ENCODE data around the gene SERPINB8.

Gene SERPINB8

DNA sequence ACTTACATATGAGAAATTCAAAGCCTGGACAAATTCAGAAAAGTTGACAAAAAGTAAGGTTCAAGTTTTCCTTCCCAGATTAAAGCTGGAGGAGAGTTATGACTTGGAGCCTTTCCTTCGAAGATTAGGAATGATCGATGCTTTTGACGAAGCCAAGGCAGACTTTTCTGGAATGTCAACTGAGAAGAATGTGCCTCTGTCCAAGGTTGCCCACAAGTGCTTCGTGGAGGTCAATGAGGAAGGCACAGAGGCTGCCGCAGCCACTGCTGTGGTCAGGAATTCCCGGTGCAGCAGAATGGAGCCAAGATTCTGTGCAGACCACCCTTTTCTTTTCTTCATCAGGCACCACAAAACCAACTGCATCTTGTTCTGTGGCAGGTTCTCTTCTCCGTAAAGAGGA is 17.0 kb downstream of the SERPINB8 start:
- TF ChIP-seq POLR2AphosphoS5 (IDR thresholded peaks at IDR 0.05; ENCODE audit: borderline replicate concordance, low read depth, low read length) (no peak), FOXP2 (optimal IDR thresholded peaks at IDR 0.05; ENCODE audit: control extremely low read depth, extremely low read length, insufficient read depth) (no peak), EZH2 (IDR thresholded peaks at IDR 0.05) (no peak)
- Histone ChIP-seq H3K27ac (no peak overlapping the region), H3K4me3 (no peak overlapping the region), H3K9me3 (ENCODE audit: low read depth, low read length) (no peaks in the 10 kb centered on the region), H3K9ac (ENCODE audit: insufficient read length) (no peak overlapping the region), H3K36me3 (ENCODE audit: insufficient read depth, low read length) (peaks cover 14% of the 10 kb centered on the region; the same call in 1 of the 2 replicates)
- no peak for DNase-seq (ENCODE audit: low read depth, low spot score)

DNA sequence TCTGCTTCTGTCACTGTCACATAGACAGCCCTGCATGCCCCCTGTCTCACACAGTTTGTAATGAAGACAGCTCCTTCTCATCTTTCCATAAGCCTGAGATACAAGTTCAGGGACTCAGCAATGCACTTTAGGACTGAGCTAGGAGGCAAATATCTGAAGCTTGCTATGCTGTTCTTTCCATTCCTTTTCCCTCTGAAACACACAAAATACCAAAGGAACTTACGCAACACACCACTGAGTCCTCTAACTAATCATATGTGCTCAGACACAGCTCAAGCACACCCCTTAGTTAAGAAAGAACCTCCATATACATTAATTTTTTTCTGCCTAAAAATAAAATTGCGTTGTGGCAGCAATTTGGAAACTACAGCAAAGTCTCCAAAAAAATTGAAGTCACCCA is 17.9 kb downstream of the SERPINB8 start:
- Histone ChIP-seq H3K27ac (no peak overlapping the region), H3K9me3 (ENCODE audit: low read depth, low read length) (no peaks in the 10 kb centered on the region), H3K4me3 (no peak overlapping the region), H3K36me3 (ENCODE audit: insufficient read depth, low read length) (peaks cover 6% of the 10 kb centered on the region; the same call in 1 of the 2 replicates), H3K9ac (ENCODE audit: insufficient read length) (no peak overlapping the region)
- TF ChIP-seq POLR2AphosphoS5 (IDR thresholded peaks at IDR 0.05; ENCODE audit: borderline replicate concordance, low read depth, low read length), result no peak
- TF ChIP-seq EZH2 (IDR thresholded peaks at IDR 0.05), result no peak
- no peak for TF ChIP-seq FOXP2 (optimal IDR thresholded peaks at IDR 0.05; ENCODE audit: control extremely low read depth, extremely low read length, insufficient read depth)
- no peak for DNase-seq (ENCODE audit: low read depth, low spot score)

DNA sequence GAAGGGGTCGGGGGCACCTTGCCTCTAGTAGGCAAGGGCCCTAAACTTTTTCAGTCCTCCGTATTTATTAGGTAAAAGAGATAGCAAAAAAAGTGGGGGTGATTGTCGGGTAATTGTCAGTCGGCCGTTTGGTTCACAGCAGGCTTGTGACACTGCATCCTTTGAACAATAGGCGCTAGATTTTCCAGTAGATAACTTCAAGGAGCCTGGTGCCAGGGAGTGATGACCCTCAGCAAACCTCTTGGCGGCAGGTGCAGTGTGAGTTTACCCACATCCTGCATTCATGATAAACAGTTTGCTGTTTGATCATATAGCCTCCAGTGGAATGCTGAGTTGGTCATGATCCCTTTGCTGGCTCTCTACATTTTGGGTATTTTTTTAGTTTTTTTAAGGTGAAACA is 22.9 kb downstream of the SERPINB8 start:
- Histone ChIP-seq H3K27ac (no peak overlapping the region), H3K9ac (ENCODE audit: insufficient read length) (no peak overlapping the region), H3K36me3 (ENCODE audit: insufficient read depth, low read length) (no peaks in the 10 kb centered on the region), H3K4me3 (no peak overlapping the region), H3K9me3 (ENCODE audit: low read depth, low read length) (no peaks in the 10 kb centered on the region)
- no peak for DNase-seq (ENCODE audit: low read depth, low spot score)
- no peak for TF ChIP-seq EZH2 (IDR thresholded peaks at IDR 0.05)
- TF ChIP-seq POLR2AphosphoS5 (IDR thresholded peaks at IDR 0.05; ENCODE audit: borderline replicate concordance, low read depth, low read length), result no peak
- no peak for TF ChIP-seq FOXP2 (optimal IDR thresholded peaks at IDR 0.05; ENCODE audit: control extremely low read depth, extremely low read length, insufficient read depth)

DNA sequence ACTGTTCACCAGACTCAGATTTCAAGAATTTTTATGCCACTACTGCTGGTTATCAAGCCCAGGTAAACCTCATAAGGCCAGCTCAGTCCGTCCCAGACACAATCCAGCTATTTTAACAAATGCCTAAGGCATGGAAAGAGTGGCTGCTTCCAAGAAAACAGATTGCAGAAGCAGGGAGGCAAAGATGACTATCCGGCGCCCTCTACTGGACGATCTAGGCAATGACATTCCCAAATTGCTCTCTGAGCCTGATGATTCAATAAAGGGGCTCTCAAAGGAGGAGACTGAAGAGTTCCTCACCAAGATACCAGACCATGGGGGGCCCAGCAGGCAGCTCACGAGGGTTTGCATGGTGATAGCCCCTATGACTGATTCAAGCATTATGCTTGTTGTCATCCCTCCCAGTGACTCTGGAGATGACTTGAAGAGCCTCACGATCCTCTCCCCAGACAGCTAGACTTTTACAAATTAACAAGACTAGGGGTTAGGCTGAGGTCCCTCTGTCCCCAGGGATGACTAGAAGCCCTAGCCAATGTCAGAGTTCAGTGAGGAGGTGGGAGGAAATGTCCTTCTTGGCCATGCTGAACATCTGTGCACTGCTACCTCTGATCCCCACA is 25.0 kb downstream of the SERPINB8 start:
- Histone ChIP-seq H3K4me3 (no peak overlapping the region), H3K36me3 (ENCODE audit: insufficient read depth, low read length) (no peaks in the 10 kb centered on the region), H3K9ac (ENCODE audit: insufficient read length) (no peak overlapping the region), H3K9me3 (ENCODE audit: low read depth, low read length) (no peaks in the 10 kb centered on the region), H3K27ac (no peak overlapping the region)
- TF ChIP-seq POLR2AphosphoS5 (IDR thresholded peaks at IDR 0.05; ENCODE audit: borderline replicate concordance, low read depth, low read length), result no peak
- TF ChIP-seq EZH2 (IDR thresholded peaks at IDR 0.05), result no peak
- no peak for TF ChIP-seq FOXP2 (optimal IDR thresholded peaks at IDR 0.05; ENCODE audit: control extremely low read depth, extremely low read length, insufficient read depth)
- no peak for DNase-seq (ENCODE audit: low read depth, low spot score)

DNA sequence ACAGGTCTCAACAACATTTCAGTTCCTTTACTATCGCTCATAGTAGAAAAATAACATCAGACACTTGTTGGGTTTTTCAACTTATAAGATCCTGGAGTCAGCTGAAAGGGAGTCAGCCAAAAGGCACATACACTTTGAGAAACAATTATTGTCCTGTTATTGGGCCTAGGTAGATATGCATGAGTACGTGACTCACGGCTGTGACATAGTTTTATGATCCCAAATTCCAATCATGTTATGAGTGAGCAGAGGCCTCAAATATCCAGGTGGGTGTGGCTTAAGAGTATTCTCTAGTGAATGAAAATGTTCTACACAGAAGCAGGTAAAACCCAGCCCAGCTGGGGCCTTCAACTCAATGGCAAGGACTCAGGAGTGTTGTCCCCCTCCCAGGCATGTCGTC is 27.2 kb downstream of the SERPINB8 start:
- no peak for DNase-seq (ENCODE audit: low read depth, low spot score)
- TF ChIP-seq POLR2AphosphoS5 (IDR thresholded peaks at IDR 0.05; ENCODE audit: borderline replicate concordance, low read depth, low read length), result no peak
- TF ChIP-seq EZH2 (IDR thresholded peaks at IDR 0.05), result no peak
- no peak for TF ChIP-seq FOXP2 (optimal IDR thresholded peaks at IDR 0.05; ENCODE audit: control extremely low read depth, extremely low read length, insufficient read depth)
- H3K4me3 ChIP-seq, result no peak overlapping the region
- H3K9ac ChIP-seq (ENCODE audit: insufficient read length), result no peak overlapping the region
- no peaks in the 10 kb centered on the region for H3K9me3 ChIP-seq (ENCODE audit: low read depth, low read length)
- H3K36me3 ChIP-seq (ENCODE audit: insufficient read depth, low read length), result no peaks in the 10 kb centered on the region
- H3K27ac ChIP-seq, result no peak overlapping the region

DNA sequence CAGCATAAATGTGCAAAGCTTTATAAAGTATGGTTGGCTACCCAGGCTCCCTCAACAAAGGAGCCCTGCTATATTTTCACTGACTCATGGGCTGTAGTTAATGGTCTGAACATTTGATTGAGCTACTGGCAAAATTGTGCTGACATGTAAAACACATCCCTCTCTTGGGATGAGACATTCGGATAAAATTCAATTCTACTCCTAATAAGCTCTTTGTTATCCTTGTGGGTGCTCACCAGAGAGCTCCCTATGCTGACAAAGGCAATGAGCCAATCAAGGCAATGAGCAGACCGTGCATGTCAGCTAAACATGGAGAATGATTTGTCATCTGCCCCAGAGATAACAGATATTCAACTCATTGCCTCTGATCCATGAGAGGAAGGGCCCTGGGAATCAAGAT is 27.7 kb downstream of the SERPINB8 start:
- Histone ChIP-seq H3K27ac (no peak overlapping the region), H3K9me3 (ENCODE audit: low read depth, low read length) (no peaks in the 10 kb centered on the region), H3K9ac (ENCODE audit: insufficient read length) (no peak overlapping the region), H3K4me3 (no peak overlapping the region), H3K36me3 (ENCODE audit: insufficient read depth, low read length) (no peaks in the 10 kb centered on the region)
- TF ChIP-seq POLR2AphosphoS5 (IDR thresholded peaks at IDR 0.05; ENCODE audit: borderline replicate concordance, low read depth, low read length) (no peak), EZH2 (IDR thresholded peaks at IDR 0.05) (no peak), FOXP2 (optimal IDR thresholded peaks at IDR 0.05; ENCODE audit: control extremely low read depth, extremely low read length, insufficient read depth) (no peak)
- DNase-seq (ENCODE audit: low read depth, low spot score), result no peak

DNA sequence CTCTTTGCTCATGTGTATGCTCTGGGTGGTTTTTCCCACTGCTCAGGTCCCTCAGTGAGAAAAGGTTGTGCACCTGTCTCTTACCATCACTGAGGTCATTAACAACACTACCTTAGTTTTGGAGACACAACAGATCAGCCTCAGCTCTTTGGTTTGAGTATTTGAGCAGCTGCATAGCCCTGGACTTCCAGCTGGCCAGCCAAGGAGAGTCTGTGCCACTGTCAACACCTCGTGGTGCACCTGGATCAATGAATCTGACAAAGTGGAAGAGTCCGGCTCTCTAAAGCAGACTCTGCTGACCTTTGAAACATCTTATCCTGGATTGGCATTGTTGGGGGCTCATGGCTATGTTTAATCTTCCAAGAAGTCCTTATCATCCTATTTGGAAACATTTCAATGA is 30.0 kb downstream of the SERPINB8 start:
- Histone ChIP-seq H3K27ac (no peak overlapping the region), H3K9me3 (ENCODE audit: low read depth, low read length) (no peaks in the 10 kb centered on the region), H3K36me3 (ENCODE audit: insufficient read depth, low read length) (no peaks in the 10 kb centered on the region), H3K4me3 (no peak overlapping the region), H3K9ac (ENCODE audit: insufficient read length) (no peak overlapping the region)
- TF ChIP-seq POLR2AphosphoS5 (IDR thresholded peaks at IDR 0.05; ENCODE audit: borderline replicate concordance, low read depth, low read length), result no peak
- no peak for TF ChIP-seq FOXP2 (optimal IDR thresholded peaks at IDR 0.05; ENCODE audit: control extremely low read depth, extremely low read length, insufficient read depth)
- no peak for TF ChIP-seq EZH2 (IDR thresholded peaks at IDR 0.05)
- no peak for DNase-seq (ENCODE audit: low read depth, low spot score)

DNA sequence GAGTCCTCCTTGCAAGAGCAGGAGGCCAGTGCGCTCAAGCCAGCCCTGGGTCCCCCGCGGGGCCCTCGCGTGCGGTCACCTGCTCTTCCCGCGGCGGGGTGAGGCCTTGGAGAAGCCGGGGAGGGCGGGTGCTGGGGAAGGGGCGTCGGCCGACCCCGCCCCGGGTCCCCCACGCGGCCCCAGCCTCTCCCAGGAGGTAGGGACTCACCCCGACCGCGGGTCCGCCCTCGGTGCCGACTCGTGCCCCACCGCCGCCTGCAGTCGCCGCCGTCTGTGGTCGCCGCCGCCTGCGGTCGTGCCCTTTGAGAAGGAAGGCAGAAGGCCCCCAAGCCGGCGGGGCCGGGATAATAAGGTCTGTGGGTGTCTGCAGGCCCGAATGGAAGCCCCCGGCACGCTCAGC is 32.7 kb downstream of the SERPINB8 start:
- Histone ChIP-seq H3K27ac (no peak overlapping the region), H3K36me3 (ENCODE audit: insufficient read depth, low read length) (no peaks in the 10 kb centered on the region), H3K4me3 (no peak overlapping the region), H3K9me3 (ENCODE audit: low read depth, low read length) (no peaks in the 10 kb centered on the region), H3K9ac (ENCODE audit: insufficient read length) (no peak overlapping the region)
- TF ChIP-seq EZH2 (IDR thresholded peaks at IDR 0.05), result no peak
- no peak for TF ChIP-seq FOXP2 (optimal IDR thresholded peaks at IDR 0.05; ENCODE audit: control extremely low read depth, extremely low read length, insufficient read depth)
- TF ChIP-seq POLR2AphosphoS5 (IDR thresholded peaks at IDR 0.05; ENCODE audit: borderline replicate concordance, low read depth, low read length), result no peak
- no peak for DNase-seq (ENCODE audit: low read depth, low spot score)

DNA sequence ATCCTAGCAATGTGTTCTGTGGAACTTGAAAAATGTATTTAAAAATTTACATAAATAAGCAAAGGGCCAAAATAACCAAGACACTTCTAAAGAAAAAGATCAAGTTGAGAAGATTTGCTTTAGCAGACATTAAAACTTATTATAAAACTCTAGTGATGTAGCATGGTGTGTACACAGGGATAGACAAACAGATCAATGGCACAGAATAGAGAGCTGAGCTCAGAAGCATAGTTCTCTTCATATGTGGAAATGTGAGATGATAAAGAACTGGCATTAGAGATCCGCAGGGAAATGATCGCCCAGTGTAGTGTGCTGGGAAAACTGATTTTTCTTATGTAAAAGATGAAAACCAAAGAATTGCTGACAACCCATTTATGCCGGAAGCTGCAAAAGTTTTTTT is 39.4 kb downstream of the SERPINB8 start:
- TF ChIP-seq FOXP2 (optimal IDR thresholded peaks at IDR 0.05; ENCODE audit: control extremely low read depth, extremely low read length, insufficient read depth) (no peak), EZH2 (IDR thresholded peaks at IDR 0.05) (no peak), POLR2AphosphoS5 (IDR thresholded peaks at IDR 0.05; ENCODE audit: borderline replicate concordance, low read depth, low read length) (no peak)
- Histone ChIP-seq H3K27ac (no peak overlapping the region), H3K9me3 (ENCODE audit: low read depth, low read length) (no peaks in the 10 kb centered on the region), H3K4me3 (no peak overlapping the region), H3K9ac (ENCODE audit: insufficient read length) (no peak overlapping the region), H3K36me3 (ENCODE audit: insufficient read depth, low read length) (no peaks in the 10 kb centered on the region)
- DNase-seq (ENCODE audit: low read depth, low spot score), result no peak
